Caki2 (cell line): ENCODE results near the gene BRWD1. TPM values are rescaled to one million over a fixed set of nuclear protein-coding genes. Genes with fewer than 3 reads are reported as not detected.

ENCODE experiments used
- DNase-seq: peaks from one replicate; pipeline ENCODE4 v3.0.0-alpha.2; 2015; ENCODE audit warnings: low read depth
- in situ Hi-C: cut with HindIII; loops from 2 replicates; pipeline ENCODE4 v1.10.0; 2016; ENCODE audit warnings: low sequenced_read_pairs, low pct_unique_long_range_greater_than_20kb, mixed read lengths
- total RNA-seq: library from RNA; depleted of rRNA; stranded (reverse); fragments of >200 nt; shearing (Covaris generic); gene quantifications from 2 replicates; pipeline ENCODE4 v1.2.3, GENCODE V29; 2014; ENCODE audit warnings: low replicate concordance

BRWD1 gene
- total RNA-seq, 1 experiment from 2014 or later: 33.5 TPM

DNA sequence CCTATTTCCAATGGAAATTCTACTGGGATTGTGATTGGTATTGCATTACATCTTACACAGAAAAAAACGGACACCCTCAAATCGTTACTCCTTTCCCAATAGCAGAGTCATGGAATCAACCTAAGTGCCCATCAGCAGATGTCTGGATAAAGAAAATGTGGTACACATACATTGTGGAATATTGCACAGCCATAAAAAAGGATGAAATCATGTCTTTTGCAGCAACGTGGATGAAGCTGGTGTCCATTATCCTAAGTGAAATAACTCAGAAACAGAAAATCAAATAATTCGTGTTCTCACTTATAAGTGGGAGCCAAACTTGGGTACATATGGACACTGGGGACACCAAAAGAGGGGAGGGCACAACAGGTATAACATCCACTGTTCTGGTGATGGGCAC lies 21.2 kb upstream of the BRWD1 start:
- in situ Hi-C loops: no loop called here
- no peak for DNase-seq

DNA sequence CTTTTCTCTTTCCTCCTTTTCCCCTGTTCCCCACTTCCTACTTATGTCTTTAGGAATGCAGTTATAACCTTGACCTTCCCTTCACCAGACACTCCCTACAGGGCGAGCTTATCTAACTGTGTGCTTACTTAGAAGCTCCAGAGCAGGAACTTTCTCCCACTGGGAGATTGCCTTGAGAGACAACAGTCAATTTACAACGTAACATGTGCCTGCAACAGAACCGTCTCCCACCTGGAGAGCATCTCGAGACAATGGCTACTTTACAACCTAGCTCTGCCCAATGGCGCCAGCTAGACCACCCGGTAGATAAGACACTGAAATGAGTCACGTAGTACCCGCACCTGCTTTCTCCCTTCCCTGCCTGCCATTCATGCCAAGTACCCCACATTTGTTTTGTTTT lies 18.7 kb upstream of the BRWD1 start:
- DNase-seq: no peak
- in situ Hi-C loops: no loop called here

DNA sequence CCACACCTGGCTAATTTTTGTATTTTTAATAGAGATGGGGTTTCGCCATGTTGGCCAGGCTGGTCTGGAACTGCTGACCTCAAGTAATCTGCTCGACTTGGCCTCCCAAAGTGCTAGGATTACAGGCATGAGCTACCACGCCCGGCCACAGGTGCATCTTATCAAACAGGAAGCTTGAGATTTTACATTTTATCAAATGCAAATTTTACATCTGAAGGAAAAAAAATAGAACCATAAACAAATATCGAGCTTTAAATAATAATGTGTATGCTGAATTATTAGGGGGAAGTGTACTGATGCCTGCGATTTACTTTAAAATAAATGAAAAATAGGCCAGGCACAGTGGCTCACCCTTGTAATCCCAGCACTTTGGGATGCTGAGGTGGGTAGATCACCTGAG lies 16.6 kb upstream of the BRWD1 start:
- DNase-seq: no peak
- in situ Hi-C loops: no loop called here

DNA sequence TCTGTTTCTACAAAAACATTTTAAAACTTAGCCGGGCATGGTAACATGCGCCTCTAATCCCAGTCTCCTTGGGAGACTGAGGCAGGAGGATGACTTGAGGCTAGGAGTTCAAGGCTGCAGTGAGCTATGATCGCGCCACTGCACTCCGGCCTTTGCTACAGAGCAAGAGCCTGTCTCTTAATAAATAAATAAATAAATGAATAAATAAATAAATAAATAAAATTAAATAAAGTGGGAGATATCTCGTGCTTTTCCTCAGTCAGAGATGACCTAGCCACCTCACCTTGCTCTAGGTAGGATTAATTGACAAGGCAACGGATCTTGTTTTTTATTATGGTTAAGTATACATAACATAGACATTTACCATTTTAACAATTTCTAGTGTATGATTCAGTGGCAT lies 14.3 kb upstream of the BRWD1 start:
- no peak for DNase-seq
- in situ Hi-C loops: no loop called here

DNA sequence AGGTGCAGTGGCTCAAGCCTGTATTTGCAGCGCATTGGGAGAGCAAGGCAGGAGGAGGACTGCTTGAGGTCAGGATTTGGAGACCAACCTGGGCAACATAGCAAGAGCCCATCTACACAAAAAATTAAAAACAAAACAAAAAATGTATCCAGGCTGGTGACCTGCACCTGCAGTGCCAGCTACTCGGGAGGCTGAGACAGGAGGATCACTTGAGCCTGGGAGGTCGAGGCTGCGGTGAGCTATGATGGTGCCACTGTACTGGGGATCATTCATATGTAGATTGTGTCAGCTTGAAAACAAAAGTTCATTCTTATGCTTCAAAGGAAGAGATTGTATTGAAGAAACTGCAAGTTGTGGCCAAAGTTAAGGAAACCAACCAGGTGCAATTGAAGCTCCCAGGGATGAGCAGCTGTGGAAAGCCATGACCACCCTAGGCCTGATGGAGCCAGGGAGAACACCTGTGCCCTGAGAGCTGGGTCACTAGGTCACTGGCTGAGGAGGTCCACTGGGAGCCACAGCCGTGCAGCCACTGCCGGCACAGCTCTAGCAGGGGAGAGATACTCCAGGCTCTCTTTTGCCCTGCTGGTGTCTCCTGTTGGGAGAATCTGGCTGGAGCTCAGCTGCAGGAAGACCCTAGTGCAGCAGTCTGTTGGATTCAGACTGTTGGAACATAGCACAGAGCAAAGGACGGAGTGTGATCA lies 13.3 kb upstream of the BRWD1 start:
- DNase-seq: no peak
- in situ Hi-C loops: no loop called here

DNA sequence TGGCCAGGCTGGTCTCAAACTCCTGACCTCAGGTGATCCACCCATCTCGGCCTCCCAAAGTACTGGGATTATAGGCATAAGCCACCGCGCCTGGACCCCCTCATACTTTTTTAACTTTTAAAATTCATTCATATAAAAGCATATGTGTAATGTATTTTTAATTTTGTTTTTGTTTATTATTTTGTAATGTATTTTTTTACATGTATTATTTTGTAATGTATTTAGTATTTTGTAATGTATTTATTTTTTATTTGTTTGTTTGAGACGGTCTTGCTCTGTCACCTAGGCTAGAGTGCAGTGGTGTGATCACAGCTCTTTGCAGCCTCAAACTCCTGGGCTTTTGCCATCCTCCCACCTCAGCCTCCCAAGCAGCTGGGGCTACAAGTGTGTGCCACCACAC lies 12.0 kb upstream of the BRWD1 start:
- no peak for DNase-seq
- in situ Hi-C loops: no loop called here

DNA sequence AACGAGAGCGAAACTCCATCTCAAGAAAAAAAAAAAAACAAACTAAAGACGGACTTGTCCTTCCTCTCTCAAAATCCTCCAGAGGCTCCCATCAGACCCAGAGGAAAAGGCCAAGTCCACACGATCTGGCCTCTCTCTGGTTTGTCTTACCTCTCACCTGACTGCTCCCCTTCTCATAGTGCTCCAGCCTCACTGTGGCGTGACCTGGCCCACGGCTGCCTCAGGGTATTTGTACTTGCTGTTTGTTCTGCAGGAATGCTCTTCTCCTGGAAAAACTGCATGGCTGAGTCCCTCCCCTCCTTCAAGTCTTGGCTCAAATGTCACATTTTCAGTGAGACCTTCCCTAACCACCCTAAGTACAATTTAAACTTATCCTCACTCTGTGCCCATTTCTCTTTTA lies 8.0 kb upstream of the BRWD1 start:
- in situ Hi-C loops: no loop called here

DNA sequence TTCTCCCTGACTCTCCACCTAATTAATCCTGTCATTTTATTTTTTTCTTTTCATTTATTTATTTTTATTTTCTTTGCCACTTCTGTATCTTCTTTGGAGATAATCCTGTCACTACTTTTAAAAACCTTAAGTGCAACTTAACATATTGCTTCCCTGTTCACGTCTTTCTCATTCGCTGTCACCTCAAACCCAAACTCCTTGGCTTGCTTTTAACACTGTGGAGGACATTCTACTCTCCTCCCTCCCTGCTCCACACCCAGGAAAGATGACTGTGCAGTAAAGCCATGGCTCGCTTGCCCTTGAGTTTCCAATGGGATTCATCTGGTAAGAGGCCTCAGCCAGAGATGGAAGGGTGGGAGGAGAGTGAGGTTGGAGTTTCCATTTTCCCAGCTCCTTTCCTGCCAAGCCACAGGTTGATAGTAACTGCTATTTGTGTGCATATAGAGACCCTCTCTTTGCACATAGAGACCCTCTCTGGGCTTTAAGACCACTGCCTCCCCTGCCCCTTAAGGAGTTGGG lies 6.4 kb upstream of the BRWD1 start:
- DNase-seq: no peak
- in situ Hi-C loops: no loop called here

More for the DNA sequence above, 8.0 kb upstream of the BRWD1 start:
- no peak for DNase-seq

DNA sequence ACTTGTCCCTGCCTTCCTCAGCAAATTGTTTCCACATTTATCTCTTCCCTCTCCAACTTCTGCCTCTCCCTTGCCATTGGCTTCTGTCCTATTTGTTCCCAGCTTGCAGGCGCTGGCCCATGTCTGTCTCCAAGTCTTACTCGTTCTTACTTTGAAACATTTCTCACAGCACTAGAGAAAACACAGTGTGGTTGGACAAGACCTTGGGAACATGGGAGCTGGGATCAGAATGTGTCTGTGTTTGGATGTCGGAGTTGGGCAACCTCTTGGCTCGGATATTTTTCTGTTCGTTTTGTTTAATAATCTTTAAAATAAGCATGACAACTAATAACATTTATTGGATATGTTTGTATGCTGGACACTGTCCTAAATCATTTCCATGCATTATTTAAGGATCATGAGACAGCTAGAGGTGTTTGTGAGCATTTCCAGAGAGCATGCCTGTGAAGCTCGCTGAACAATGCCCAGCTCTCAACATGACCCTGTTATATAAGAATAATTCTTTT lies 5.9 kb upstream of the BRWD1 start:
- in situ Hi-C loops: no loop called here
- DNase-seq: no peak

DNA sequence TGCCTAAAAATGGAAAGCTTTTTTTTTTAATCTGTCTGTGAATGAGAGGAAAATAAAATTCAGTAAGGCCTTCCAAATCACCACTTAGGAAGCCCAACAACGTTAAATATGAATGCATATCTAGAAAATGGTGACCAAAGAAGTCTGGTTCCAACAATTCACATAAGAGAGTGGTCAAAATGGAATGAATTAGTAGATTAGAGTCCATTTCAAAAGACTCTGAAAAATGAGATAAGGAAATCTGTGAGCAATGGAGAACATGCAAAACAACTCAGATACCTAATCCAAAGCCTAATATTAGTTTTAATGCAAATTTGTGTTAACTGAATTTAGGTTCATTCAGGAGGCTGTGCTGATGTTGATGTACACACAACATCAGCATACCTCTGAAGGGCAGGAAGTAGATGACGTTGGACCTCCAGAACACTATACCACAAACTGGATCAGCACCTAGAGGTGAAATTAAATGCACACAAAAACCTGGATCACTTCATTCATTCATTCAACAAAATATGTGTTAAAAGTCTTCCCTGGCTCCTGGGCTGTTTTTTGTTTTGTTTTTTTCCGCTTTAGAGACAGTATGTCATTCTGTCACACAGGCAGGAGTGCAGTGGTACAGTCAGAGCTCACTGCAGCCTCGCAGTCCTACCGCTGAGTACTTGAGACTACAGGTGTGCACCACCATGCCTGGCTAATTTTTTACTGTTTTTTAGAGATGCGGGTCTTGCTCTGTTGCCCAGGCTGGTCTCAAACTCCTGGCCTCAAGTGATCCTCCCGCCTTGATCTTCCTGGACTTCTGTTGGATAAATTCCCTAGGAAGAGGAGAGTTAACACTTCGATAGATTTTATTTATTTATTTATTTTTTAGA lies 4.9 kb upstream of the BRWD1 start:
- in situ Hi-C loops: no loop called here

DNA sequence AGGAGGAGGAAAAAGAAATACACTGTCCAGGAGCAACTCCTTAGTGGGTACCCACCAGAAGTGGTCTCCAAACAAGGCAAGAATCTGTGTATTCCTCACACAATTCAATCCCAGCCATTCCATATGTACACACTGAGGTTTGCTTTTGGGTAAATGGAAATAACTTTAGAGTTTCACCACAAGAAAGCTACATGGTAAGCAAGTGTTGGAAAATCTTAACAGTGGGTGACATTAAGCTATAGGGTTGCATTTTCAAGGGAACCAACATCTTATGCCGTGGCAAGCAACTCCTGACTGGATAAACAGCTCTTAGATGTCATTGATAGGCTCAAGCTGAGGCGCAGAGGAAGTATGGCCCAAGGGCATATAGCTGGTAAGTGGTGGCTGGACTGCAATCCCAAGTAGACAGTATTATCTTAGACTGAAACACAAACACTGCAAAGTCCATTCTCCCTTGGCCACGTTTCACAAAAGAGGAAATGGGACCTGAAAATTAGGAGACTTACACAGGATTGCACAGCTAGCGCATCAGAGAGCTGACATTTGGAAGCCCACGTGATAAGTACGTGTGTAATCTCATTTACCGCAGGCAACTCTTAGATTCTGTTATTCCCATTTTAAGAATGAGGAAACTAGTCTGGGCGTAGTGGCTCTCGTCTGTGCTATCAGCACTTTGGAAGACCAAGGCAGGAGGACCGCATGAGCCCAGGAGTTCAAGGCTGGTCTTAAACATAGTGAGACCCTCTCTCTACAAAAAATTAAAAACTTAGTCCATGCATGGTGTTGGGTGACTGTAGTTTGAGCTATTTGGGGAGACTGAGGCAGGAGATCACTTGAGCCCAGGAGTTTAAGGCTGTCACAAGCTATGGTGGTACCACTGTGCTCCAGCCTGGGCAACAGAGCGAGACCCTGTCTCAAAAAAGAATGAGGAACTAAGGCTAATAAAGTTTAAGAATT lies 4.0 kb upstream of the BRWD1 start:
- DNase-seq: no peak
- in situ Hi-C loops: no loop called here

More for the DNA sequence above, 4.9 kb upstream of the BRWD1 start:
- DNase-seq: no peak

DNA sequence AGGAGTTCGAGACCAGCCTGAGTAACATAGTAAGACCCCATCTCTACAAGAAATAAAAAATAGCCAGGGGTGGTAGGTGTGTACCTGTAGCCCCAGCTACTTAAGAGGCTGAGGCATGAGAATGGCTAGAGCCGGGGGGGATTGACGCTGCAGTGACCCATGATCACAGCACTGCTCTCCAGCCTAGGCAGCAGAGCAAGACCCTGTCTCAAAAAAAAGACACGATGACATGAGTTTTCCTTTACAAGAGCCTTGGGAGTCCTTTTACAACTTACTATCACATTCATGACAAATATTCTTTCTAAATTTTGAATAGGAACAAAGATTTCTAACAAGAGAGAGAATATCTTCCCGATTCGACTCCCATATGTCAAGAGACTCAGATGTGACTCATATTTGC lies 3.3 kb upstream of the BRWD1 start:
- DNase-seq: no peak
- in situ Hi-C loops: no loop called here

DNA sequence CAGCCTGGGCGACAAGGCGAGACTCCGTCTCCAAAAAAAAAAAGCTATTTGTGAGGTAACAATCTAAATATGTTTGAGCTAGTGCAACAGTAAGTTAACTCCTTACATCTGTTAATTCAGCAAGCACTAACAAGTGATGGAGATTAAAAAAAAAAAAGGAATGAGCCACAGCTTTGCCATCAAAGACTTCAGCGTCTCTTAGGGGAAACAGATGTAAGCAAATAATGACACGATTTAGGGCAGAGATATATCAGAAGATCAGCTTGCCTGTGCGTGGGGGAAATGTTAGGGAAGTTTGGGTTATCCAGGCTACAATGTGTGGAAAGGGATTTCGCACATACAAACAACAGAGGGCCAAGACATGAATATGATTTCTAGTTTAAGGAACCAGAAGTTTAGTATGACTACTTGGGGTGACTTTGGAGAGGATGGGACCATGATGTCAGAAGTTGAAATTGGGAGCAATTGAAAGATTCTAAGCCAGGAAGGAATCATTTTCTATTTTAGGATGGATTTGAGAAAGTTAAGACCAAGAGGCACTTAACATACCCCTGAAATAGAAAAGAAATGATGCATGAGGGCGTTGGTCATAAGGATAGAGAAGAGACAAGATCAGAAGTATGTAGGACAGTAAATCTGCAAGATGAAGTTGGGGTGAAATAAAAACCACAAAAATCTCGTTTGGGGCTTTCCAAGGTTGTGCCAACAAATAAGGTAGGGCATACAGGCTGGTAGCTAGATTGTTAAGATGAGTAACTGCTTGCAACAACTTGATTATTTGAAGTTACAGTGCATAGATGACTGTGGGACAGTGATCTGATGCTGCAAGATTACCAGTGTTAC lies 2.4 kb upstream of the BRWD1 start:
- in situ Hi-C loops: no loop called here
- no peak for DNase-seq

DNA sequence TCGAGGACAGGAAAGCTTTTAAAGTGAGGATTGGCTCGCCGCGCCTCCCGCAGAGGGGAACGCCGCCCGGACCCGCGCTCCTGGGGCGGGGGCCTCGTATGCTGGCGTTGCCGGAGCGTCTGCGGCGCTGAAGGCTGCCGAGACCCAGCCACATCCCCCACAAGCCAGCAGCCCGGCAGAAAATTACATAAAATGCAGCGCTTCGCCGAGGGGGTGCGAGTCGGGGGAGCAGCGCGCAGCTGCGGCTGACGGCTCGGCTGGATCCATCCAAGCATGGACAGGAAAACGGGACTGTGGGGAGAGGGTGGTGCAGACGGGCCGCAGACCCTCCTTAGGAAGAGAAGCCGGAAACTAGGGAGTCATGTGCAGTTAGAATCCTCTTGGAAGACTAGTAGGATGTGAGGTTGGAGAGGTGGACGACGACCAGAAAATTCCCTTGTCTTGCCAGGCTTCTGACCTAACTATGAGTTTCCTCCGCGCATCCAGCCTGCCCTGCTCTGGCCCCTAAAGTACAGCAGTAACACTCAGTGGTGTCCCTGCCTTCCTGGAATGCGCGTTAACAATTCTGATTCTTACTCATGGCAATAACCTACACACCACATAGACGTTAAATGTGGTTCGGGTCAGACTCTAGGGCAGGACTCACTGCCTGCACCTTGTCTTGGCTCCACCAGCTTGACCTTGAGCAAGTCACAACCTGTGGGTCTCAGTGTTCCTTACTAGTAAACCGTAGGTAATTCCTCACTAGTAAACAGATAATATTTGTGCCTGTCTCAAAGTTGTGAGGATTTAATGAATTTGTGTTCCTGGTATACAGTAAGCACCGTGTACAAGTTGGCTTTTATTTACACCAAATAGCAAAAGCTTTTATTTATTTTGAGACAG lies 953 bp upstream of the BRWD1 start:
- no peak for DNase-seq
- in situ Hi-C loops: no loop called here

DNA sequence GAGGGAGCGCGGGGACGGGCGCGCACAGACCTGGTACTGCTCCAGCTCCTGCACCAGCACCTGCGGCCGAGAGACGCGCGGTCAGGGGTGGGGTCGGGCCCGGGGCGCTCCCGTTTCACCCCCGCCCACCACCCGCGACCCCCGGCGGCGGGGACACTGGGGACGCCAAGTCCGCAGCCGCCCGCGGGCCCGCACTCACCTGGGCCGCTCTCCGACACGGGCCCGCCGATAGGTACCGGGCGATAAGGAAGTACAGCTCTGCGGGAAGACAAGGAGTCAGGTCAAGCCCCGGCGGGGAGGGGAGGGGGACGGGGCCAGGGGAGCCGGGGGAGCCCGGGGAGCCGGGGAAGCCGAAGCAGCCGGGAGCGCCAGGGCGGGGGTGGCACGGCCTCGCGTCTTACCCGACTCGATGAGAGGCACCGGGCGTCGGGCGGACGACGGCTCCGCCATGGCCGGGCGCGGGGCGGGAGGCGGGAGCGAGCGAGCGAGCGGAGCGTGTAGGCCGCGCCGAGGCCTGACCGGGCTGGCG lies 326 bp downstream of the BRWD1 start:
- in situ Hi-C loops: no loop called here
- DNase-seq: no peak
